ENCODE results near the gene LCMT1.

Gene LCMT1

DNA sequence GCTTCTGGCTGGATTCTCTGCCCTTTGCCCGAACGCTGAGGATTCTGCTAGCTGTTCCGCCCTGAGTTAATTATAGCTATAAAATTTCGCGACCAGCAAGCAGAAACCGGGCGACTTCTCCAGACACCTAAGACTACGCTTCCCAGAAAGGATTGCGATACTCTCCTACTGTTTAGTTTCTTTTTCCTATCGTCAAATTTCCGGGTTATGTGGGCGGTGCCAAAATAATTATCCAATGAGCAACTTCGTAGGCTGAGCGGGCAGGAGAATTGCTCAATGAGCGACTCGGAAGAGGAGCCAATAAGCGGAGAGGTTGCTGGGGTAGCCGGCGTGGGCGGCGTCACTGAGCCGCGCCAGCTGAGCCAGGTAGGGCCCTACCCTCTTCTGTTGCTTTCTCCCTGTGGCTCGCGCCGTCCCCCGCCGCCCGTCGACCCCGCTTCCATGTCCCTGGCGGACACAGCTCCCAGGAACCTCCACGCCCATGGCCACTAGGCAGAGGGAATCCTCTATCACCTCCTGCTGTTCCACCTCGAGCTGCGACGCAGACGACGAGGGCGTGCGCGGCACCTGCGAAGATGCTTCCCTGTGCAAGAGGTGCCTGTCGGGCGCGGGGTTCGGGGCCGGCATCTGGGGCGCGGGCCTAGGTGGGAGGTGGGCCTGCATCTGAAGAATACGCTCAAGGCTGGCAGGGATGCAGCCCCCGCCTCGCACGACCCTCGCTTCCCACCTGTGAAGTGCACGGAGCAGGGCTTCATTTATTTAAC lies at the start of gene LCMT1:
Gene LCMT1, plus strand, starts transcription at position 340 of the 764 bp plus-strand sequence. Its CDS starts 142 bp downstream, at position 482.
- DNase-seq = peak; percentile 99

DNA sequence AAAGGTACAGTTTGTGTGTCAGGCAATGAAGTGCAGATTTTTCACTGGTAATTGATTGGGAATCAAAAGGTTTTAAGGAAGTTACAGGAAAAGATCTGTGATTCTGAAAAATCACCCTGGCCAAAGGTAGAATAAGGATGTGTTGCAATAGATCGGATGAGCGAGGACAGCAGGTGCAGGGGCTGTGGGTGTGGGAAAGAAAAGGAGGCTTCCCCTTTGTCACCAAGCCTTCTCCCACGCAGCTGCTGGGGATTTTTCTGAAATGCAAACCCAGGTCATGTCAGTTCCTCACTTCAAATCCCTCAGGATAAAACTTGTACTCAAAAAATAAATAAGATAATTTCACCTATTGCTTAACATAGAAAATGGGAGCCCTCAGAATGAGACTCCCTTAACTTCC lies 48.4 kb upstream of the LCMT1 start:
- peak; percentile 64 for DNase-seq

DNA sequence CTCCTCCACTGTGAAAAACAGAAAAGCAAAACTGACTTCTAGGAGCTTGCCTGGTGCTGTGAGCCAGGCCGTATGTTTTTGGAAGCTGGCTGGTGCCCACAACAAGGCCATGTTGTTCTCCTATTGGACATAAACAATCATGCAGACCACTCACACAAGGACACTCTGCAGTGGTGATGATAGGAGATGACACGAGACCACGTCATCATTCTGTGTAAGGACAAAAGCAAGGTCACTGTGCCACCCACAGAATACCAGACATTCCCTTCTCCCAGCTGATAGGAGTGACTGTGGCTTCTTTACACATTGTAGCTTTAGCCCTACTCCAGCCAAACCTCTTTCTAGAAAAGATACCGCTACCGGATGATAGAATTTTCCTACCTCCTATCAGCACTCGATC lies 47.7 kb upstream of the LCMT1 start:
- no peak for DNase-seq

DNA sequence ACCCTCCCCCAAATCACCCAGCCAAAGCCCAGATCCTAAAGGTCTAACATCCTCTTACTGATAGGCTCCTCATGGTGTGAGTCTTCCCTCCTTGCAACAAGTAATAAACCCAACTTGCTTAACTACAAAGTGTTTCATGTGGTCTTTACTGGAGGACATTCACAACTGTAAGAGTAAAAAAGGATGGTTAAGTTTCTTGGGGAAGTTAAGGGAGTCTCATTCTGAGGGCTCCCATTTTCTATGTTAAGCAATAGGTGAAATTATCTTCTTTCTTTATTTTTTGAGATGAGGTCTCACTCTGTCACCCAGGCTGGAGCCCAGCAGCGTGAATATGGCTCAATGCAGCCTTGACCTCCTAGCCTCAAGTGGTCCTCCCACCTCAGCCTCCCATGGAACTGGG lies 47.3 kb upstream of the LCMT1 start:
- DNase-seq = peak; percentile 73

DNA sequence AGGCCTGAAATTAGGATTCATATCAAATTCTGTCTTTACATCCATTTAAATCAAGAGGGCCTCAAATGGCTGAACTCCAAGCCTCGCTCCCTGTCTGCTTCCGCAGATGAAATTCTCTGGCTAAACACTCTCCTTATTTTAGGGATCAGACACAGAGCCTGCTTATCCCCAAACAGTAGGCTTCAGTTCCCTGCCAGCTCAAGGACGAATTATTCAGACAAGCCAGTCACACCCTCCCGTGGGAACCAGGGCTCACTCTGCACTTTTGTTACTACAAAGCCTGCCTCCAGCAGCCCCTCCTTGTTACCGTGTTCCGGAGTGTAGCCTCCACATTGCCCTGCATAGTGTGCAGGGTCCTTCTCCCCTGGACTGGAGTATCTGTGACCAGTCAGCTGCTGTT lies 46.6 kb upstream of the LCMT1 start:
- no peak for DNase-seq

DNA sequence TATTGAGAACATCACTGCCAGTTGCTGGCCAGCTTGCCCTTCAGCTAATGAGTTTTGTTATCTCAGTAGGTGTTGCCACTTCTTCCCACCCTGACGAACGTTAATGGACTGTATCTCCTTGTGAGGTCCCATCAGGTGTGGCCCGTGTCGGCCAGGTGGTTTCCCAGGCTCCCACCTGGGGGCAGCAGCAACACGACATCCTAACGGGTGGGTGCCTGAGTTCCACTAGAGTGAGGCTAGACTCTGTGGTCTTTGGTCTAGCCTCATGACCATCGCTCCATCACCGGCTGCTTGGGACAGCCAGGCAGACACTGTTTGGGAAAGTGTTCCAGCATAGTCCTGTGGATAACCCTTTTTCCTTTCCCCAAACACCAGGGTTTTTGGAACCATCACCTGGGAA lies 45.6 kb upstream of the LCMT1 start:
- DNase-seq = no peak

DNA sequence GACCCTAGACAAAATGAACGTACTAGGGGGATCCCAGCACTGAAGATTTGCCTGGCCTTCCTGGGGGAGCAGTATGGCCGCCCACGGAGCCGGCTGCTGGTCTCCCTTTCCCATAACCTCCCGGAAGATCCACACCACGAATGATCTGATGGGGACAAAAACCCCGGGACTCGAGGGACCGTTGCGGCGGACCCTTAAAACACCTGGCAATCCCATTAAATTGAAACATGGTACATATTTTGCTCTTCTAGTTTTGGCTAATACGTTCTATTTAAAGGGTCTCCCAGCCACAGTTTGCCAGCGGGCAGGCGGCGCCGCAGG lies 45.2 kb upstream of the LCMT1 start:
- DNase-seq = no peak

DNA sequence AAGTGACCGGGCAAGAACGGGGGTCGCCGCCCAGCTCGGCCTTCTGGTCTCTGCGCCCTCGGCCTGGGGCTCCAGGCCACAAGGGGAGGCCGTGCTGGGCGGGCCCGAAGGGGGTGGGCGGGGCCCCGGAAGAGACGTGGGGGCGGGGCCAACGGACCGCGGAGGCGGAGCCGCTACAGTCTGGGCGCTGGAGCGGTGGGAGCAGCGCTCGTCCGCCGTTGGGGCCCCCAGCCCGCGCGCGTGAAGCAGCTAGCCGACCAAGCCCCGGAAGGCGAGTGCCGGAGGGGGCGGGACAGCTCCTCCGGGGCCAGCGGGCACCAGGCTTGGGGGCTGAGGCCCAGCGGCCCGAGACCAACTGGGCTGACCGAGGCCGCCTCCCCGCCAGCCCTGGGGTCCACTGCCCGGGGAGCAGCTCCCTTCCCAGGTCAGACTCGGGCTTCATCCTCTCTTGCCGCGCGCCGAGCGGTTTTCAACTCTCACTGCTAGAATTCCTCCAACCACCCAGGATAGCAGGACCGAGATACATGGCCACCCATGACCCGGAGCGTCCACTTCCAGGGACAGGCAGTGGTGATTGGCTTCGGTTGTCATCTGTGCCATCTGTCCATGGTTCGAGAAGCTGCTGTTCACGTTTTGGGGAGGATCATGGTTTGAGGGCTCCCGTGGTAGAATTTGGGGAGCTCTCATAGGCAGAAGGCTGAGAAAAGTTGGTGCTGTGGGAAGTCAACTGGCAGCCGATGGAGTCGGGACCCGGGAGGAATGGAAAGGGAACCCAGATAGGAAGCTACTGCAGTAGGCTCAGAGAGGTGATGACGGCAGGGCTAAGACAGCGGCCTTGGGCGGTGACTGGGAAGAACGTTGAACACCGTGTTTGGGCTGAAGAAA lies 44.6 kb upstream of the LCMT1 start:
- DNase-seq = peak; percentile 67

DNA sequence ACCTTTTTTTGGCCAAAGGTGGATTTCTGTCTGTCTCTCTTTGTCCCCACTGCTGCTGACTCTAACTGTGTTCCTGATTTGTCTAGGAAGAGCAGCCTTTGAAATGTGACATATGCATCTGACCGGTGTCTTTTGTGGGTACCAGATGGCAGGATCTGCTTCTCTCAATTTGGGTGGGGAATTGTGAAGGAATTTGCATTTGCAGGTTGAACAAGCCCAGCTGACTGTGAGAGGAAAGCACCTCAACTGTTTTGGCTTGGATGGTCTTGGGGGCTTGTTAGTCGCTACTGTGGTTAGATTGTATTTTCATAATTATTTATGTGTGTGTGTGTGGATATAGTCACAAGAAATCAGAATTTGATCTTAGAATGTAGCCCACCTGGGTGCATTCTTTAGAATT lies 37.7 kb upstream of the LCMT1 start:
- DNase-seq = no peak

DNA sequence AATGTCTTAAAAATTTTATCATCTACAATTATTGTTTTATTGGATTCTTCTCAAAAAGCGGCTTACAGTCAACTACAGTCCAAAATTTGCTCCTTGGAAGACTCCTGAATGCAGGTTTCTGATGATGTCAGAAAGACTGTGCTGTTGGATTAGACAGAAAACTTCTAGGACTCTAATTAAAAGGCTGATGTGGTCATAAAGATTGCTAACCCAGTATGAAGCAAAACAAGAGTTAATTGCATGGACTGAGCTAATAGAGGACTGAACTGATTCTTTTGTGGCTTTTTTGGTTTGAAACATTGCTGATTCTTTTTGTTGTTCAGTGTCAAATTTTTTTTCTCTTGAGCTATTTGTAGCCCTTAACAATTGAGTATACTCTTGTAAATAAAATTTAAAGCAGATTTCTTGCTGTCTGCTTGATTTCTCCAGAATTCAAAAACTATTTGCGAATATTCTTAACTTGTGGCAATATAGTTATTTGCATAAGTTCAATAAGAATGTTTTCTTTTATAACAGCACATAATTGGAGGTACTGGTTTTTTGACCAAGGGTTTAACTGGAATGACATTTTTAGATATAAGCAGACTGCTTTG lies 33.1 kb upstream of the LCMT1 start:
- DNase-seq = no peak

DNA sequence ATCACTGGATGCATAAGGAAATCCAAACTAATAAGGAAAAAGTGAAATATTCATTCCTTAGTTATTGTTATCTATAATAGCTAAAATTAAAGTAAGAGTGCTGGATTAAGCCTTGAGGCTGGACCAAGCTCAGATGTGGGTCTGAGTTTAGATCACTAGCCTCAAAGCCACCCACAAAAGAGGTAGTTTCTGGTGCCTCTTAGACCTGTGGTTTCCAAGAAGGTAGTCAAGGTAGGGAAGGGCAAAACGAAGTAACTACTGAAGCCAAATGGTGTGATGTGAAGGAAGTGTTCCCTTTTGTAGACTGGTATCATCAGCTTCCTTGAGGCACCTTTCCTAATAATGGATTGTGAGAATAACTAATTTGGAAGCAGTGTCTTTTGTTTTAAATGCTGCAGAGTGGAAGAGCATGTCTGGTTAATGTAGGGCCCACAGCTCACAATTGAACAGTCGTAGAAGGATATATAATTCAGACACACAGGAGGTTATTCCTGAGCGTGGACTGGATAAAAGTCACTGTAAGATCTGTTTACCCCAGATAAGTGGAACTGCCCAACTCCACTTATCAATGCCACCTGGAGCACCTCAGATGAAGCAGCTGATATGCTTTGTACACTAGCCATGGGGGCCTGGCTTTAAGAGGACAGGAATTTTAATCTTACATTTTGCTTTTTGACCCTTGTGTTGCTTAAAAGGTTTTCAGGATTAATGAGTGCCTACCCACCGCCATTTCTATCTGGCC lies 31.7 kb upstream of the LCMT1 start:
- no peak for DNase-seq

DNA sequence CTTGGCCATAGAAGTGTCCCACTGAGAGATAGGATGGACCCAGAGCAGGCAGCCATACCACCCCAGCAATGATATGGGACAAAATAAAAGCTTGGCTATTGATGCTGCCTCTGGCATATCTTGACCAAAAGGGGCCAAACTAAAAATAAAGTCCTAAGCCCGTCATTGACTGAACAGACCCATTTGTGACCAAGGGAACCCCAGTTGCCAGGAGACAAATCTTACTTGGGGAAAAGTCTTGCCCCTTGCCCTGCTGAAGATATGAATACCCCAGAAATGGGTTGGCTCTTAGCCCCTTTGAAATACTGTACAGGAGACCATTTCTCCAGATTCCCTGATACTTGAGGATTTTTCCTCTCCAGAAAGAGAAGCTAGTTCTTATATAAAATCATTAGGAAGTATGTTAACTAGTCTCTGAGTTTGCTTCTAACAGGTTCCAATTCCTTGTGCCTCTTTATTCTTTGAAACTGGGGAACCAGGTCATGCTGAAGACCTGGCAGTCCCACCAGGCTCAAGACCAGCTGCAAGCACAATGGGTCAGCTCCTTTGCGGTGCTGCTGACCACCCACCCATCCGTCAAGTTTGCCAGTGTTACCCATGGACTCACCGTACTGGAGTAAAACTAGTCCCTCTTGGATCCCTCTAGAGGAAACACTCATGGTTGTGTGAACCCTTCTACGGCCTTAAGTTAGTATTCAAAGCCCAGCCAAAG lies 31.0 kb upstream of the LCMT1 start:
- DNase-seq = no peak

DNA sequence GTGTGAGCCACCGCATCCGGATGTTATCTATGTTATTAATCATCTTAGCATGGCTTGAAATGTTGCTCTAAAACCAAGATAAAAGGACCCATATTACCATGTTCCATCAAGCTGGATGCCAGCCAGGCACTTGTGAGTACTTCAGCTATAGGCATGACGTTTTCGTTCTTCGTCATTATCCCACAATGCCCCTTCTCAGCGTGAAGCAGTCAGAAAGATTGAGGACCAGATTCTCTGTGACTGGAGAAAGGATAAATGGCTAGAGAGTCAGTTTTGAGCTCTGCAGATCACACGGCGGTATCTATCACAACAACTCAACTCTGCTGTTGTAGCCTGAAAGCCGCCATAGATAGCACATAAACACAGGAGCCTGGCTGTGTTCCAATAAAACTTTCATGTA lies 29.8 kb upstream of the LCMT1 start:
- no peak for DNase-seq

DNA sequence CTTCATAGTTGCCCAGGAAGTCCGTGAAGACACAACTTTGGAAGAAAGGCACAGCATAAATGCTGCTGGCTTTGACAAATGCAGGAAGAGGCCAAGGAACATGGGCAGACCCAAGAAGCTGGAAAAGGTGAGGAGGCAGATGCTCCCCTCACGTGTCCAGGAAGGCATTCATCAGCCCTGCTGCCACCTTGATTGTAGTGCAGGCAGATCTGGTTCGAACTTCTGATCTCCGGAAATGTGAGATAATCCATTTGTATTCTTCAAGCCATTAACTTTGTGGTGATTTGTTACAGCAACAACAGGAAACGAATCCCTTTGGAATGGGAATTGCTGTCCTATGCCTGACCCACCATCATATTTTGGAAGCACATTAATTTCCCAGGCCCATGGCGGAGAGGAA lies 28.5 kb upstream of the LCMT1 start:
- no peak for DNase-seq

DNA sequence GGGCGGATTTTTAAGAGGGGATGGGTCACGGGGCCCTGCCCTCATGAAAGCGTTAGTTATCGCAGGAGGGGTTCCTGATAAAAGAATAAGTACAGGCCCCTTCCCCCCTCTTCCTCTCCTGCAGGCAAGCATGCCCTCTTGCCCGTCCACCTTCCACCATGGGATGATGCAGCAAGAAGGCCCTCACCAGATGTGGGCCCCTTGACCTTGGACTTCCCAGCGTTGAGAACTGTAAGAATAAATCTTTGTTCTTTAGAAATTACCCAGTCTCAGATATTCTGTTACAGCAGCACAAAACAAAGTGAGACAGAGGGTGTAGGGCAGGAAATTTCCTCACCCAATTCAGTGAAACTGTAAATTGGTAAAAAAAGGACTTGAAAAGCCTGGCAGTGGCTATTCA lies 27.8 kb upstream of the LCMT1 start:
- DNase-seq = no peak

DNA sequence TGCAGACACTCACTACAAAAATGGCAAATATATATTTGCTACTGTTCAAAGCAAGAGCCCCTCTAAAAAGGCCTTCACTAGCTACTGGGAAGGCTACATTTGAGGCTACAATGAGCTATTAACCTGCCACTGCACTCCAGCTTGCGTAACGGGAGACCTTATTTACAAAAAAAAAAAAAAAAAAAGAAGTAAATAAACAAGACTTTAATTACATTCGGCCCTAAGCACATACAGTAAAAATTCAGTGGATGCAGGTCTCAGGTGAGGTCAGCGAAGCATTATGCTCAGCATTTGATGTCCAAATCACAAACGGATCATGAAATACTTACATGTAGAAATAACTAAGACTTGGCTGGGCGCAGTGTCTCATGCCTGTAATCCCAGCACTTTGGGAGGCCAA lies 26.7 kb upstream of the LCMT1 start:
- no peak for DNase-seq

DNA sequence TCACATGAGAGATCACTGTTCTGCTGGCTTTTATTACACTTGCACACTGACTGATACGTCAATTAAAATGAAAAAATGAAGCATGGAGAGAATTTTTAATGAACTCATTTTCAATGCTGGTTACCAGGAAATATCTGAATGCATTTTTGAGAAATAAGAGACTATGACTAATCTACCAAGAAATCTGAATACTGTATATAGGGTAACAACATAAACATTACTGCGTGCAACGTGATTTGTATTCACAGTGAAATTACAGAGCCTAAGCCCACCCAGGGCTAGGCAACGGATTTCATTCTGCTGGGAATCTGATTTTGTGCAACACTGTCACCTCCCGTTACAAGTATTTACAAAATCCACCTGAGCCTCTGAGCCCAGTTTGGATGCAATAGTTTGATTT lies 23.8 kb upstream of the LCMT1 start:
- no peak for DNase-seq

DNA sequence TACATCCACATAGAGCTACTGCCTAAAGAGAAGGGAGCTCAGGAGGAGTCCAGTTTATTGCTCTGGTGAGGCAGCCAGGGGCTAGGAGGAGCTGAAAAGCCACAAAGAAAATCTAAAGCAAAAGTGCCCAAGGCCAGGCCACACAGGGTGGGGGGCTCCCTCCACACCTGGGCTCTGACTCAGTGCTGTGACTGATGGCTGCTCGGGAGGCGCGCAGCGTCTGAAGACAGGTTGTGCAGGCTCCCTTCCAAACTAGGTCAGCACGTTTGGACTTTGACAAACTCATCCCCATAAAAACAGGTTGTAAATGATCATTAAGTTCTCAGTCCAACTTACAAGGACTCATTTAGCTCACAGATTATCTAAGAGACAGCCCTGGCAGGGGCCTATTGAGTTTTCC lies 22.2 kb upstream of the LCMT1 start:
- DNase-seq = no peak

DNA sequence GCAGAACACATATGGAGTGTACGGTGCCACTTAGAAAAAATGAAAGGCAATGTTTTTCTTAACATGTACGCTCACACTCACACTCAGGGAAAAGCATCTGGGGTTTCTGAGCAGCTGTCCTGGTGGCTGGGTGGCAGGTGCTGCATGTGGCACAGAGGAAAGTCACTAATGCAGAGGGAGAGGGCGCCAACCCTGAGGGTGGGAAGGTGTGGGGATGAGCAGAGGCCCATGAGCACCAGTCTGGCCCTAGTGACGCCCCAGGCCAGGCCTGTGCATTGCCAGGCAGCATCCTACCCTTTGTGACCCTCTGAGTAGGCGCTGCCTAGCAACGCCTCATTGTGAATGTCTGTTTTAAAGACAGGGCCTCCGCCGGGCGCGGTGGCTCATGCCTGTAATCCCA lies 19.1 kb upstream of the LCMT1 start:
- DNase-seq = no peak

DNA sequence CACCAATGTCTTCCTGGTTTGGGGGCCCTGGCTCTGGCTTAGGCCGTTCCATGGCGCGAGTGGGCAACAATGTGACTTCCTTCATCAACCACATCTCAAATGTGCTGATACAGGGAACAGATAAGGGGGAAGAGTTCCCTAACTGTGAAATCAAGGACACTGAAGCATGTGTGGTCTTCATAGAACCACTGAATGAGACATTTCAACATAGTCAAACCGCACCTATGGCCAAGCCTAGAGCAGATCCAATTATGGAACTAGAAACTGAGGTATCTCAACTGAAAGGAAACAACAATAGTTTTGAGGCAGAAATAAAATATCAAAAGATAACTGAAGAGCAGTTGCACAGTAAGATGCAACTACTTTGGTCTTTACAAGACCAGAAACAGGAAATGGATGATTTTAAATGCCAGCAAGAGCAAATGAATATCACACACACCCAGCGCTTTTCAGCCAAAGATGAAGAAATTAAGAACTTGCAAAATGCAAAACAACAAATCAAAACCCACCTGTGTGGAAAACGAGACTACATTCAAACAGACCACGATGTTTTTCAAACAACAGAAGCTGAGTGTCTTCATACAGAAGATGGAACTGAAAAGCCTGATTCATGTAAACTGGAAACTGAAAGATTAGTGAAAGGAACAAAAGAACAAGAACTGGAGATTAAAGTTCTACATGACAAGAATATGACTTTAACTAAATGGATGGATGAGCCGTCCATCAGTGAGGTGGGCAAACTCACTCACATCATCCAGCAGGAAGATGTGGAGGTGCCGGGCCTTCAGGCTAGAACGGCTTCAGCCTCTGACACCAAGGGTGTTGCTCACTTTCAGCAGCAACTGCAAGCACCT lies 18.1 kb upstream of the LCMT1 start:
- peak; percentile 97 for DNase-seq

DNA sequence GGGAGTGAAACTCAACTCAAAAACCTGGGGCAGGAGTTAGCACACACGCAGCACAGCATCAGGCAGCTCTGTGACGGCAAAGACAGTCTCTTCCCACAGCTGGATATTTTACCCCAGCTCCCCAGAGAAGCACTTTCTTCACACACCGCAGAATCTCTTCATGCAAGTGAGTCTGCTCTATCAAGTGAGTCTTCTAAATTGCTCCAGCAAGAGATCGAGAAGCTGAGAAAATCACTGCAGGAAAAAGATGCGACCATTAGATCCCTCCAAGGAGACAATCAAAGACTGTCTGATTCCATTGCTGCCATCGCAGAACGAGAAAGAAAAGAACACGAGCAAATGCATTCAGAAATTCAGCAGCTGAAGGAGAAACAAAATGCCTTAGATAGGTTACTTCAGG lies 16.9 kb upstream of the LCMT1 start:
- DNase-seq = no peak

DNA sequence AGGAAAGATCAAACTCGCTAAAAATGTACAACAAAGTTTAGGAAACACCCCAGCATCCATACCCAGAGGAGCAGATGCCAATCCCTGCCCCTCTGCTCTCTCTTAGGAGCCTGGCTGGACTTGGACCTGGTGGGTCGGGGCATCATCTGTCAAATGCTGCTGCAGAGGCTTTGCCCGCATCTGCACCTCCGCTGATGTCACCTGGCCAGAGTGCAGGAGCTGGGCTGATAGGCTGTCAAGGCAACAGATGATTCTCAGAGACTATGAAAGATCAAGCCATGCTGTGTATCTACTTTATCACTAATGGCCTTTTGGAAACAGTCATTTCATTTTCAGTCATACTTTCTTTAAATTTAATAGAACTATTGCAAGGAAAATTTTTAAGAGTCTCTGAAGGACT lies 15.9 kb upstream of the LCMT1 start:
- no peak for DNase-seq

All from MV-4-11 (cell line).